MG63 (cell line): ENCODE data around the gene CBX2. TPM values are rescaled to one million over a fixed set of nuclear protein-coding genes. Genes with fewer than 3 reads are reported as not detected.

Source experiments
- DNase-seq: peaks from one replicate; pipeline ENCODE4 v3.0.0-alpha.2; 2020
- H3K27me3 ChIP-seq: fragments of 250-450 bp; sonication (Bioruptor Pico); 2 replicates; pipeline ENCODE4 v1.5.1; 2020; ENCODE audit warnings: mild to moderate bottlenecking, moderate library complexity
- H3K36me3 ChIP-seq: fragments of 250-450 bp; sonication (Bioruptor Pico); 2 replicates; pipeline ENCODE4 v1.5.1; 2020; ENCODE audit warnings: mild to moderate bottlenecking, moderate library complexity
- H3K4me3 ChIP-seq: fragments of 250-450 bp; sonication (Bioruptor Pico); 2 replicates; pipeline ENCODE4 v1.5.1; 2020; ENCODE audit warnings: mild to moderate bottlenecking, moderate library complexity
- H3K9me3 ChIP-seq: fragments of 250-450 bp; sonication (Bioruptor Pico); 2 replicates; pipeline ENCODE4 v1.5.1; 2020; ENCODE audit warnings: mild to moderate bottlenecking, moderate library complexity
- total RNA-seq: library from RNA; depleted of rRNA; stranded (reverse); fragments of >200 nt; shearing (Covaris generic); gene quantifications from 2 replicates; pipeline ENCODE4 v1.2.3, GENCODE V29; 2014; ENCODE audit warnings: low replicate concordance; rRNA removed

The CBX2 gene
- total RNA-seq = 14.1 and 17.1 TPM in 2 replicates

DNA sequence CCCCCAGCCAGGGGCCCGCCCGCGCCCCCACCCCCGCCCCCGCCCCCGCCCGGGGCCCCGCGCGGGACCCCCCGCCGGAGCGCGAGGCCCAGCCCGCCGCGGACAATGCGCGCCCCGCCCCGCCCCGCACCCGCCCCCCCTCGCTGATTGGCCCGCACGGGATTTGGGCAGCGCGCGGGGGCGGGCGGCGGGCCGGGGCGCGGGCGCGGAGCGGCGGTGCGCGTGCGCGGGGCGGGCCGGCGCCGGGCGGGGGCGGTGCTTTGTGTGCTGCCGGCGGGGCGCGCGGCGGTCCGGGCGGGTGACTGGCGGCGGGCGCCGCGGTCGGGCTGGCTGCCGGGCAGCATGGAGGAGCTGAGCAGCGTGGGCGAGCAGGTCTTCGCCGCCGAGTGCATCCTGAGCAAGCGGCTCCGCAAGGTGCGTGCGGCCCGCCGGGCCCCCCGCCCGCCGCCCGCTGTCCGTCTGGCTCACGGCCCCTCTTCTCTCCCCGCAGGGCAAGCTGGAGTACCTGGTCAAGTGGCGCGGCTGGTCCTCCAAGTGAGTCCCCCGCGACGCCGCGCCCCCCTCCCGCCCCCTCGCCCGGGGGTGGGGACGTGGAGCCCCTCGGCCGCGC is at the start of gene CBX2:
Gene CBX2, plus strand, starts transcription at position 255 of the 610 bp plus-strand sequence. Its CDS starts 88 bp downstream, at position 343.
- Histone ChIP-seq H3K27me3 (no peaks in the 10 kb centered on the region; the same call in 1 of the 2 replicates), H3K9me3 (no peaks in the 10 kb centered on the region), H3K4me3 (peak within 1 kb of the TSS; percentile 62), H3K36me3 (peaks cover 13% of the 10 kb centered on the region)
- peak; percentile 83 for DNase-seq

DNA sequence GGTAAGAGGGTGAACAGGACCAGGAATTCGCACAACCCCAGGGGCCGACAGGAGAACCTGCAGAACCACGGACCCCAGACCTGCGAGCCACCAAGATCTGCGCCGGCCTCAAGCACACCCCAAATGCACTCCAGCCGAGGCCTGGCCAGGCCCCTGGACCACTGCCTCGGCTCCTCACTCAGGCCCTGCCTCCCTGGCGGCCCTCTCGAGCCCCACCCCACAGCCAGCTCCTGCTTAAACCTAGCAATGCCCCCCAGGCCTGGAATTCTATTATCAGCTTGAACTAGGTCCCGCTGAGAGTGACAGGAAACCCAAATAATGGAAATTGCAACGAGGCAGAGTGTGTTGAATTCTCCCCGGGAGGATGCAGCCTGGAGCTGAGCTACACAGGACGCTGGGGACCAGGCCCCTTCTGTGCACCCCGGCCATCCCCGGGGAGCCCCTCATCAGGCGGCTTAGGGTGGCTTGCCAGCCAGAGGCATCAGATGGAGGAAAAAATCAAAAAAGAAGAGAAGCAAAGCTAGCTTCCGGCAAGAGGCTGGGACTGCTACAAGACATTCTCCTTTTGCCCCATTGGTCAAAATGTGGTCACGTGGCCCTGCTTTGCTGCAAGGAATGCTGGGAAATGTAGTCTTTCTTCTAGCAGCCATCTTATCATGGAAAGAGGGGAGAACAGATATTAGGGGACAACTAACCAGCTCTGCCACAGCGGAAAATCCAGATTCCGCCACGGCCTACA is 49.6 kb upstream of the CBX2 start:
- Histone ChIP-seq H3K36me3 (no peaks in the 10 kb centered on the region), H3K27me3 (no peaks in the 10 kb centered on the region), H3K9me3 (no peaks in the 10 kb centered on the region), H3K4me3 (no peak overlapping the region)
- DNase-seq = peak; percentile 73

DNA sequence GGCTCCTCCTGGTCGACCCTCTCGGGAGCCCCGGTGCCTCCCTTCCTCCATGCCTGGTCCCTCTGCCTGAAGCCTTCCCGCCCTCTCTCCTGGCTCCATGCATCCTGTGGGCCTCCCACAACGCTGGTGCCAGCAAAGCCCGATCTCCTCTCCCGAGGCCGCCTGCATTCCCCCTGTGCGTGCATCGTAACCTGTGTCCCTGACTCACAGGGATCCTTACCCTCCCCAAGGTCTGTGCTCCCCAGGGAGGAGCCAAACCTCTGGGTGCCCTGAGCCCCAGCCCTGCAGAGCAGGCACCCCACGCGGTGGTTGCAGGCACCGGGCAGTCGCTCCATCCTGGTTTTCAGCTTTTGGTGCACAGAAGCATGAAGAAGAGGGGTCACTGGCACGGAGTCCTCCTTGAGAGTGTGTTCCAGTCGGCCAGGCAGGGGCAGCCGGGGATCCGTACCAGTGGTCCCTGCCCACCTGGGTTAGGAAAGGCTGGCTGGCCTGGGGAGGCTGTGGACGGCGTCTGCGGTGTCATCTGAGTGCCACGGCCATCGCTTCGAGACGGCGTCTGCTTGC is 49.0 kb upstream of the CBX2 start:
- H3K9me3 ChIP-seq = no peaks in the 10 kb centered on the region
- no peak overlapping the region for H3K4me3 ChIP-seq
- H3K36me3 ChIP-seq = no peaks in the 10 kb centered on the region
- H3K27me3 ChIP-seq = no peaks in the 10 kb centered on the region
- DNase-seq = no peak

DNA sequence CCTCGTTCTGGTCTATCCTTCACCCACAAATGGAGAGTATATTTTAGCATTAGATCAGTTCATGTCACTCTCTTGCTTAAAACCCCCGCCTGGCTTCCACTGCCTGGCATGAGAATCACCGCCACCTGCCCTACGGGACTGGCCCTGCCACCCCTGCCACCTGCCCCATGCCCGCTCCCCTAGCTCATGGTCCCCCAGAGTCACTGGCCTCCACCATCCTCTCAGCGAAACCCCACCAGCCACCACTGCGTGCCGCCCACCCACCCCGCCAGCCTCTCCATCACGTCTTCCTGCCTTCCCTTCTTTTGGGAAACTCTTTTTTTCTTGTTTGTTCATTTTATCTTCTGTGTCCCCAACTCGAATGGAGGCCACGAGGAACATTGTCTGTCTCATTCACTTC is 48.2 kb upstream of the CBX2 start:
- Histone ChIP-seq H3K27me3 (no peaks in the 10 kb centered on the region), H3K36me3 (no peaks in the 10 kb centered on the region)
- no peak for DNase-seq

DNA sequence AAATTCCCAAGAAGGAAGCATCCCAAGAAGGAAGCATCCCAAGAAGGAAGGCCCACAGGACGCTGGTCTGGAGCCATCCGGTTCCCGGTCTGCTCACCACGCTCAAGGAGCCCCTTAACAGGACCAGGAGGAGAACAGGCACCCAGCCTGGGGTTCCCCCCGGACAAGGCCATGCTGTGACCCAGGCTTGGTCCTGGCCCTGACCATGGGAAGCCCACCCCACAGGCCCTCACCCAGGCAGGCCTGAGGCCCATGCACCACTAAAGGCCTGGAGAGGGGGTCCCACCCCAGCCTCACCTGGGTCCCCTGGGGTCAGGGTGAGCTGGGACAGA is 47.5 kb upstream of the CBX2 start:
- no peak overlapping the region for H3K4me3 ChIP-seq
- DNase-seq = no peak
- no peaks in the 10 kb centered on the region for H3K9me3 ChIP-seq
- H3K36me3 ChIP-seq = no peaks in the 10 kb centered on the region
- no peaks in the 10 kb centered on the region for H3K27me3 ChIP-seq

More for the DNA sequence above, 48.2 kb upstream of the CBX2 start:
- H3K4me3 ChIP-seq = no peak overlapping the region
- H3K9me3 ChIP-seq = no peaks in the 10 kb centered on the region

DNA sequence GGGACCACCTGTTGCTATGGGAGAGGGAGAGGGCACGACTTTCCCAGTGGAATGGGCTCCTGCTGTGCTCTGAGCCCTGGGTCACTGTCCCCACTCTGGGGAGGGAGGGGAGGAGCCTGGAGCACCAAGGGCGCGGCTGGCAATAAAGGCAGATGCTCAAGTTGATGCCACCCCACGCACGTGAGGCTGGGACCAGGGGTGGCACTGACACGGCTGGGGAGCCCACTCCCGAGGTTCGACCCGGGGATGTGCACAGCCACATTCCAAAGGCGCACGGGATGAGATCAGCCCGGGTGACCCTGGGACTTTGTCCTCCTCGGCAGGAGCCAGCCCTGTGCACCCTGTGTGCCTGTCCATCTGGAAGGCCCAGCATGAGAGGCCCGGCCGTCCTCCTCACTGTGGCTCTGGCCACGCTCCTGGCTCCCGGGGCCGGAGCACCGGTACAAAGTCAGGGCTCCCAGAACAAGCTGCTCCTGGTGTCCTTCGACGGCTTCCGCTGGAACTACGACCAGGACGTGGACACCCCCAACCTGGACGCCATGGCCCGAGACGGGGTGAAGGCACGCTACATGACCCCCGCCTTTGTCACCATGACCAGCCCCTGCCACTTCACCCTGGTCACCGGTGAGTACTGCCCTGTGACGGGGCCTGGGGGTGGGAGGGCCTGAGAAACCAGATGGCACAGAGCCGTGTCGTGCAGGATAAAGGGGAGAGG is 47.0 kb upstream of the CBX2 start, which contains the start of gene ENPP7:
Gene ENPP7, plus strand, starts transcription at position 175 of the 715 bp plus-strand sequence. Its CDS starts 197 bp downstream, at position 372.
- H3K9me3 ChIP-seq = no peaks in the 10 kb centered on the region
- no peak for DNase-seq
- H3K27me3 ChIP-seq = no peaks in the 10 kb centered on the region
- H3K36me3 ChIP-seq = no peaks in the 10 kb centered on the region
- no peak within 1 kb of the TSS for H3K4me3 ChIP-seq

DNA sequence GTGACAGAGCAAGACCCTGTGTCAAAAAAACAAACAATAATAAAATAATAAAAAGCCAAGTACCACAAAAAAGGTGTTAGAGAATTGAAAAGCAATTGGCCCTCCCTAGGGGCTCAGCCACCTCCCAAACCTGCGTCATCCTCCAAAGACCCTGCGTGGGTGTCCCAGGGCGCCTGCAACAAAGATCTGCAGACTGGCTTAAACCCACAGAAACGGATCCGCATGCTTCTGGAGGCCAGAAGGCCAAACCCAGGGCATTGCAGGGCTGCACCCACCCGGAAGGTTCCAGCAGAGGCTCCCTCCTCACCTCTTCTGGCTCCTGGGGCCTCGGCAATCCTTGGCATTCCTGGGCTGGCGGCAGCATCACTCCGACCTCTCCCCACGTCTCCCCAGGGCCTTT is 45.7 kb upstream of the CBX2 start:
- DNase-seq = no peak
- H3K9me3 ChIP-seq = no peaks in the 10 kb centered on the region
- H3K27me3 ChIP-seq = no peaks in the 10 kb centered on the region
- no peaks in the 10 kb centered on the region for H3K36me3 ChIP-seq
- H3K4me3 ChIP-seq = no peak overlapping the region

DNA sequence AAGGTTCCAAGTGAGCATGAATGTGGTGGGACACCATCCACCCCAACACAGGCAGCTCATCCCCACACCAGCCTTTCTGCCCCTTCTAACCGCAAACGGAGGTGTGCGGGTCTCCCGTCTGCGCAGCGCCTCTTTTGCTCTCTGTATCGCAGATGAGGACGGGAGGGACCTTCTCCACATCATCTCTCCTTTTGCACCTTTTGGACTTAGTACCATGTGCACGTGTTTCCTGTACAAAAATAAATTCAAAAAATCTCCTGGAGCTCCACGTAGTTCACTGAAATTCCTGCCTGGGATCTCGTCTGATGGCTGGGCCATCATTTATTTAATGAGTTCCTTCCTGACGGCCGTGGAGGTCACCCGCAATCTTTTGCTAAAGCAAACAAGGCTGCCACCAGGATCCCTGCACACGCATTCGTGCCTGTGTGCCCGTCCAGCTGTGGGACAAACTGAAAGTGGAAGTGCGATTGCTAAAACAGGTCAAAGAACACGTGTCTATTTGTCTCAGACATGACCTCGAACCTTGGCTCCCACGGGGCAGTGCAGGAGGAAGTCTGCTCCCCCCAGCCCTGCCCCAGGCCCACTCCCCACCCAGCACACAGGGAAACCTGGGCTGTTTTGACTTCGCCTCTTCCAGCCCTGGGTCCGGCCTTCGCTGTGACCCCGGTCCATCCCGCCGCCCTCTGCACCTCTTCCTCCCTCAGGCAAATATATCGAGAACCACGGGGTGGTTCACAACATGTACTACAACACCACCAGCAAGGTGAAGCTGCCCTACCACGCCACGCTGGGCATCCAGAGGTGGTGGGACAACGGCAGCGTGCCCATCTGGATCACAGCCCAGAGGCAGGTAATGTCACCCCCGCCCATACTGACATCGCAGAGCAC is 44.9 kb upstream of the CBX2 start:
- no peak for DNase-seq
- H3K4me3 ChIP-seq = no peak overlapping the region
- H3K9me3 ChIP-seq = no peaks in the 10 kb centered on the region
- H3K27me3 ChIP-seq = no peaks in the 10 kb centered on the region
- no peaks in the 10 kb centered on the region for H3K36me3 ChIP-seq

DNA sequence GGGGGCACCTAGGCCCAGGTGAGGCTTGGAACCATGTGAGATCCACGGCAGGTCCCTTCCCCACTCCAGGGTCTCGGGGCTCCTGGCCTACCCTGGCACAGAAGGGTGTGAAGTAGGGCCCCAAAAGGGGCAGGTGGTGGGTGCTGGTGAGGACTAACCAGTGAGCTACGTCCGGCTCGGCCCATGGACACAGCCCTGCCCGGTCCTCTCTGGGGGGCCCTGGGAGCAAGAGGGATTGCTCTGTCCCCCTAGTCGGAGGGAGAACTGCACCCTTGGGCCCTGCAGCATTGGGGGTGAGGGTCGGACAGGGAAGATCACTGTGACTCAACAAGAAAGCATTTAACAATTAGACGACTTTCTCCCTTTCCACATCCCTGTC is 44.3 kb upstream of the CBX2 start:
- Histone ChIP-seq H3K36me3 (no peaks in the 10 kb centered on the region), H3K9me3 (no peaks in the 10 kb centered on the region), H3K27me3 (no peaks in the 10 kb centered on the region), H3K4me3 (no peak overlapping the region)
- no peak for DNase-seq

DNA sequence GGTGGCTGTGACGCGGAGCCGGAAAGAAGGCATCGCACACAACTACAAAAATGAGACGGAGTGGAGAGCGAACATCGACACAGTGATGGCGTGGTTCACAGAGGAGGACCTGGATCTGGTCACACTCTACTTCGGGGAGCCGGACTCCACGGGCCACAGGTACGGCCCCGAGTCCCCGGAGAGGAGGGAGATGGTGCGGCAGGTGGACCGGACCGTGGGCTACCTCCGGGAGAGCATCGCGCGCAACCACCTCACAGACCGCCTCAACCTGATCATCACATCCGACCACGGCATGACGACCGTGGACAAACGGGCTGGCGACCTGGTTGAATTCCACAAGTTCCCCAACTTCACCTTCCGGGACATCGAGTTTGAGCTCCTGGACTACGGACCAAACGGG is 42.9 kb upstream of the CBX2 start:
- Histone ChIP-seq H3K27me3 (peaks cover 7% of the 10 kb centered on the region), H3K36me3 (no peaks in the 10 kb centered on the region), H3K9me3 (no peaks in the 10 kb centered on the region), H3K4me3 (no peak overlapping the region)
- DNase-seq = no peak

DNA sequence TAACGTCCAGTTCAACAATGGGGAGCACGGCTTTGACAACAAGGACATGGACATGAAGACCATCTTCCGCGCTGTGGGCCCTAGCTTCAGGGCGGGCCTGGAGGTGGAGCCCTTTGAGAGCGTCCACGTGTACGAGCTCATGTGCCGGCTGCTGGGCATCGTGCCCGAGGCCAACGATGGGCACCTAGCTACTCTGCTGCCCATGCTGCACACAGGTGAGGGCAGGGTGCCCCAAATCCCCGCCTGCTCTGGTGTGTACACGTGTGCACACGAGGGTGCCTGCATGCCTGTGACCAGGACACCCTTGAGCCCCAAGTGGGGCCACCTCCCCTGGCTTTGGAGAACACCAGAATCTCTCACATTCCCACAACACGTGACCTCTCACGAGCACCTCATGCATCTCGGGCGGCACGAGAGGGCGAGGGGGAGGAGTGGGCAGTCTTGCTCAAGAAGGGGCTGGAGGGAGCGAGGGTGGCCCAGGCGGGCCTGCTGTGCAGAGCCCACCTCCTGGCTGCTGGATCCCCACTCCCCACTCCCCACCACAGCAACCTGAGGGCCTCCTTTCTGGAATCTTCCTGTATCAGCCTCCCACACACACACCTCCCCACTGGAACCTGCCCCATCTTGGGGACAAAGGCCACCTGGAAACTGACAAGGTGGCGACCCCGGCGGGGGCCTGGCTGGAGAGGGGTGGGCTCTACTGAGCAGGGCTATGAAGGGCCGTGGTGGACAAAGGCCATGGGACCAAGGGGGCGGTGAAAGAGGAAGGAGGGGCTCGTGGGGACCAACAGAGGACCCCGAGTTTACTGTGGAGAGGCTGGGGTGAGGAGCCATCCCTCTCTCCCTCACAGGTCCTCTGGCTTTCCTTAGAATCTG is 40.7 kb upstream of the CBX2 start:
- Histone ChIP-seq H3K27me3 (peaks cover 19% of the 10 kb centered on the region), H3K4me3 (no peak overlapping the region), H3K9me3 (no peaks in the 10 kb centered on the region), H3K36me3 (no peaks in the 10 kb centered on the region)
- DNase-seq = no peak

DNA sequence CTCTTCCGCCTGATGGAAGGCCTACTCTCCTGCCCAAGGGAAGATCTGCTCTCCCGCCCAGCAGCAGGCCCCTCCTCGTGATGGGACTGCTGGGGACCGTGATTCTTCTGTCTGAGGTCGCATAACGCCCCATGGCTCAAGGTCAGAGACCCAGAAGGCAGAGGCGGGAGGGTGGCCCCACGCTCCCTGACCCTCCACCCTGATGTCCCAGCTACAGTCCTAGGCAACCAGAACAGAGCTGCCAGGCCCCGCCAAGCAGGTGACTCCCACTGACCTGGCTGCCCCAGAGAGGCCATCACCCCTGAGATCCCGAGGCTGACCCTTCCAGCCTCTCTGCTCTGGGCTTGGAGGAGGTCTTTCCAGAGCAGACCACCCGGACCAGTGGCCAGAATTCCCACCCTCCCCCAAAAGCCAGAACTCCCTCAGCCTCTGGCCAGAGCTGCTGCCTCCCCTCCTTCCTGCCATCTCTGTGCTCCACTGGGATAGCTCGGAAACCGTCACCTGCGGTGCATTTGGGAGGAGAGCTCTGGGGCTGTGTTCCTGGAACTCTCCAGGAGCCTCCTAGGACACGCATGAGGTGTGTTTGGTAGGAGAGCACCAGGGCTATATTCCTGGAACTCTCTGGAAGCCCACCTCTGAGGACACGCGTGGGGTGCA is 39.9 kb upstream of the CBX2 start:
- no peak overlapping the region for H3K4me3 ChIP-seq
- H3K9me3 ChIP-seq = no peaks in the 10 kb centered on the region
- H3K27me3 ChIP-seq = peaks cover 19% of the 10 kb centered on the region
- no peak for DNase-seq
- H3K36me3 ChIP-seq = no peaks in the 10 kb centered on the region

DNA sequence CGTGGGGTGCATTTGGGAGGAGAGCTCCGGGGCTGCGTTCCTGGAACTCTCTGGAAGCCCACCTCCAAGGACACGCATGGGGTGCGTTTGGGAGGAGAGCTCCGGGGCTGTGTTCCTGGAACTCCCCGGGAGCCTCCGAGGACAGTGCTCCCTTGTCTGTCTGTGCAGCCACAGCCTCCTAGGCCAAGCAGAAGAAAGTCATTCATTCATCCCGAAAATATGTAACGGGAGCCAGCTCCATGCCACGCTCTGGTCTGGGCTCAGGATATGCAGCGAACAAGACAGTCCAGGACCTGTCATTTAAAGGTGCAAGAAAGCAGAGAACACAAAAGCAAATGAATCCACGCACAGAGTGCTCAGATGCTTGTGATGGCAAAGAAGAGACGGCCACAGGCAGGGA is 39.3 kb upstream of the CBX2 start:
- no peak for DNase-seq
- no peak overlapping the region for H3K4me3 ChIP-seq
- H3K27me3 ChIP-seq = peaks cover 19% of the 10 kb centered on the region
- H3K36me3 ChIP-seq = no peaks in the 10 kb centered on the region
- H3K9me3 ChIP-seq = no peaks in the 10 kb centered on the region

DNA sequence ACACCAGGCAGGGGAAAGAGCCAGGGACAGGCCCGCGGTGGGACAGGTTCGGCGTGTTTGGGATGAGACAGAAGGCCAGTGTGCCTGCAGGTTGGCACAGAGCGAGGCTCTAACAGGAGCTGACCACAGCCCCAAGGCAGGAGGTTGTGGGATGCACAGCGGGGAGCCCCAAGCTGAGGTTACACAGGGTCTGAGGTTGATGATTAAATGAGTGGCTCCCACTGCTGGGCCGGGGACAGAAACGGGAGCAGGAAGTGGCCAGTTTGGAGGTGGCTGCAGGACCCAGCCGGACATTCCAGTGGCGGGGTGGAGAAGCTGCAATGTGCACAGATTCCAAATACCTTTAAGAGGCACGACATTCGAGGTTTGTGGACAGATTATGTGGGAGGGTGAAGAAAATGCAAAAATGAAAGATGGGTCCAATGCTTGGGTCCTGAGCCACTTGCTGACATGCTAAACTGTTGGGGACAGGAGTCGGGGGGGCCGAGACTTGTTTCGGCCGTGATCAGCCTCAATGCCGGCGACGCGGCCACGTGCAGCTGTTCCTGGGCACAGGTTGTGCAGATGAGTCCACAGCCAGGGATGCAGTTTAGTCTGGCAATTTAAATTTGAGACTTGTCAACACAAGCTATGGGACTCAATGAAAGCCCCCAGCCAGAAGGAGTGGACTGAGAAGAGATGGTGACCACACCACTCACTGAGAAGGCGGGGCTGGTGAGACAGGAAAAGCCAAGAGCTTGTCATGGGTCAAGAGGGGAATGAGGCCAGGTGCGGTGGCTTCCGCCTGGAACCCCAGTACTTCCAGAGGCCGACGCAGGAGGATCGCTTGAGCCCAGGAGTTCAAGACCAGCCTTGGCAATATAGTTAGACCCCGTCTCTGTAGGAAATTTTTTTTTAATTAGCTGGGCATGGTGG is 38.5 kb upstream of the CBX2 start:
- Histone ChIP-seq H3K9me3 (no peaks in the 10 kb centered on the region), H3K36me3 (no peaks in the 10 kb centered on the region), H3K27me3 (peaks cover 19% of the 10 kb centered on the region), H3K4me3 (no peak overlapping the region)
- no peak for DNase-seq
